Kidney (tissue), 14 donors: ENCODE results near the gene RAB7A. TPM values are rescaled to one million over a fixed set of nuclear protein-coding genes. Genes with fewer than 3 reads are reported as not detected.

Source experiments
- DNase-seq, 5 donors: peaks; one replicate each; pipeline ENCODE4 v3.0.0-alpha.2; 2013 to 2020
- FAIRE-seq: peaks from 2 replicates; lab custom pipeline; 2012; peaks lifted over from hg19 to GRCh38; lab: Jason Lieb, UNC
- H3K27ac ChIP-seq, 2 donors: one replicate each; pipeline ENCODE4 v1.7.0; 2013; ENCODE audit warnings: low read depth in 2 of 2, low read length in 2 of 2, inconsistent platforms in 1 of 2
- H3K27me3 ChIP-seq: one replicate; pipeline ENCODE4 v1.7.1; 2013; ENCODE audit warnings: low read length, inconsistent platforms; ENCODE audit not compliant: control insufficient read depth, insufficient read depth
- H3K36me3 ChIP-seq, 3 donors: one replicate each; pipeline versions ENCODE4 v1.7.0 to v1.7.1; 2013; ENCODE audit warnings: low read length in 3 of 3, control low read depth in 1 of 3, inconsistent platforms in 1 of 3; ENCODE audit not compliant: insufficient read depth in 3 of 3, control insufficient read depth in 2 of 3
- H3K4me1 ChIP-seq, 3 donors: one replicate each; pipeline versions ENCODE4 v1.7.0 to v1.7.1; 2013; ENCODE audit warnings: low read length in 3 of 3, inconsistent platforms in 1 of 3, low read depth in 1 of 3; ENCODE audit not compliant: control insufficient read depth in 2 of 3, insufficient read depth in 2 of 3
- H3K4me3 ChIP-seq, 3 donors: one replicate each; pipeline versions ENCODE4 v1.7.0 to v1.8.1; 2013; ENCODE audit warnings: low read length in 3 of 3, control low read depth in 1 of 3, inconsistent platforms in 1 of 3
- H3K9ac ChIP-seq, 3 donors: one replicate each; pipeline versions ENCODE4 v1.7.0 to v1.7.1; 2013; ENCODE audit warnings: low read length in 3 of 3, control low read depth in 1 of 3, inconsistent platforms in 1 of 3
- H3K9me3 ChIP-seq, 3 donors: one replicate each; pipeline versions ENCODE4 v1.7.0 to v1.7.1; 2013; ENCODE audit warnings: low read length in 3 of 3, control low read depth in 1 of 3, inconsistent platforms in 1 of 3; ENCODE audit not compliant: control insufficient read depth in 2 of 3, insufficient read depth in 1 of 3
- intact Hi-C: fragments of 100-400 bp; cut with DNase I; formaldehyde crosslinking; loops from one replicate; pipeline ENCODE4 v1.11.1; 2022
- polyA plus RNA-seq: library from polyadenylated mRNA; stranded (reverse); fragments of 350-450 nt; fragmentation: Illumina TruSeq; extraction: RNeasy Lipid Tissue Mini Kit (QIAGEN cat#74804); gene quantifications from one replicate; pipeline ENCODE4 v1.2.3, GENCODE V29; 2014; ENCODE audit warnings: low read depth, low replicate concordance; ENCODE audit not compliant: insufficient read depth
- total RNA-seq: library from RNA; stranded (reverse); fragmentation: NEBNext Ultra II Directional; extraction: Animal tissue kit (Norgen Biotek cat#: 25700); gene quantifications from one replicate; pipeline ENCODE4 v1.2.1, GENCODE V29; 2021
- TF ChIP-seq, protein P1 (sequence below): IDR thresholded peaks from 3 replicates; pipeline ENCODE4 v1.5.1; 2012; ENCODE audit warnings: mild to moderate bottlenecking, moderate library complexity, borderline replicate concordance; ENCODE audit not compliant: insufficient read depth; ENCODE audit errors: extremely low read depth
- donor health status: control.
- donor health status: control.
- donor health status: control.
- donor health status: control.
- donor health status: control.
- donor health status: DM: yes; HTN: yes; CAD: no.
- donor health status: Normal renal cell carcinoma (clear cell type).

The RAB7A gene
- total and polyA plus RNA-seq, 2 donors from 2014 or later: 211 to 248 TPM

DNA sequence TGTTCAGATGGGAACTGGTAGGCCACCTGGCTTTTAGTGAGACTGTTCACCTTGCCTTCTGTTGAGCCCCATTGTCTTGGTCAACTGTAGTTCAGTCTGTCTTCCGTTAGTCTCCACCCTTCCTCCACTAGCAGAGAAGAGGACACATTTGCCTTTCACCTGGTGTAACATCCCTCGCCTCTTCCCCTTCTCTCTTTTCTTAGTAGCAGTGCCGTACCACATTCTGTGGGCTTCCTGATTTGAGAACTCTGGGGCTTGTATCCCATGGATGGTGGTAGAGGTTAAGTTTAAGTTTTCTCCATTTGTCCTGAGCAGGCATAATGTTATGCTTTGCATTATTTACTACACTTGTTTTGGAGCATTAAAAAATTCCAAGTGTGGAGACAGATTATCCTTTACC lies 49.3 kb downstream of the RAB7A start:
- FAIRE-seq: no peak
- no peak for DNase-seq
- Histone ChIP-seq H3K9me3 (no peaks in the 10 kb centered on the region), H3K4me1 (peaks cover 0 to 2% (median 0%) of the 10 kb centered on the region in 3 donors), H3K27ac (no peak overlapping the region), H3K4me3 (no peak overlapping the region), H3K36me3 (no peaks in the 10 kb centered on the region), H3K9ac (no peak overlapping the region), H3K27me3 (no peaks in the 10 kb centered on the region)
- intact Hi-C loops: no loop called here
- TF ChIP-seq, protein P1, sequence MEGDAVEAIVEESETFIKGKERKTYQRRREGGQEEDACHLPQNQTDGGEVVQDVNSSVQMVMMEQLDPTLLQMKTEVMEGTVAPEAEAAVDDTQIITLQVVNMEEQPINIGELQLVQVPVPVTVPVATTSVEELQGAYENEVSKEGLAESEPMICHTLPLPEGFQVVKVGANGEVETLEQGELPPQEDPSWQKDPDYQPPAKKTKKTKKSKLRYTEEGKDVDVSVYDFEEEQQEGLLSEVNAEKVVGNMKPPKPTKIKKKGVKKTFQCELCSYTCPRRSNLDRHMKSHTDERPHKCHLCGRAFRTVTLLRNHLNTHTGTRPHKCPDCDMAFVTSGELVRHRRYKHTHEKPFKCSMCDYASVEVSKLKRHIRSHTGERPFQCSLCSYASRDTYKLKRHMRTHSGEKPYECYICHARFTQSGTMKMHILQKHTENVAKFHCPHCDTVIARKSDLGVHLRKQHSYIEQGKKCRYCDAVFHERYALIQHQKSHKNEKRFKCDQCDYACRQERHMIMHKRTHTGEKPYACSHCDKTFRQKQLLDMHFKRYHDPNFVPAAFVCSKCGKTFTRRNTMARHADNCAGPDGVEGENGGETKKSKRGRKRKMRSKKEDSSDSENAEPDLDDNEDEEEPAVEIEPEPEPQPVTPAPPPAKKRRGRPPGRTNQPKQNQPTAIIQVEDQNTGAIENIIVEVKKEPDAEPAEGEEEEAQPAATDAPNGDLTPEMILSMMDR: no peak

DNA sequence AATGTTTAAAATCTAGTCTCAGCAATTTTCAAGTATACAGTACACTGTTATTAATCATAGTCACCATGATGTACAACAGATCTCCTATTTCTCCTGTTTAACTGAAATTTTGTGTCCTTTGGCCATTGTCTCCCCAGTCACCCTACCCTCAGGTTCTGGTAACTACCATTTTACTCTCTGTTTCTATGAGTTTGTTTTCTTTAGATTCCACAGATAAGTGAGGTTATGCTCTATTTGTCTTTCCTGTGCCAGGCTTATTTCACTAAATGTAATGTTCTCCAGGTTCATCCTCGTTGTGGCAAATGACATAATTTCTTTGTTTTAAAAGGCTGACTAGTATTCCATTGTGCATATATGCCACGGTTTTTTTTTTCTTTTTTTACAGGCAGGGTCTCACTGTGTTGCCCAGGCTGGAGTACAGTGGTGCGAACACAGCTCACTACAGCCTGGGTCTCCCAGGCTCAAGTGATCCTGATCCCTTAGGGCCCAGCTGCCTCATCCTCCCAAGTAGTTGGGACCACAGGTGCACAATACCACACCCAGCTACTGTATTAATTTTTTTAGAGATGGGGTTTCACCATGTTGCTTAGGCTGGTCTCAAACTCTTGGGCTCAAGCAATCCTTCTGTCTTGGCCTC lies 50.0 kb downstream of the RAB7A start:
- H3K36me3 ChIP-seq: no peaks in the 10 kb centered on the region
- no peaks in the 10 kb centered on the region for H3K27me3 ChIP-seq
- TF ChIP-seq, protein P1: no peak
- H3K9me3 ChIP-seq: no peaks in the 10 kb centered on the region
- intact Hi-C loops: no loop called here
- no peak overlapping the region for H3K27ac ChIP-seq
- peaks cover 0 to 6% (median 0%) of the 10 kb centered on the region in 3 donors for H3K4me1 ChIP-seq
- DNase-seq (no peak), FAIRE-seq (no peak)
- no peak overlapping the region for H3K4me3 ChIP-seq
- no peak overlapping the region for H3K9ac ChIP-seq

DNA sequence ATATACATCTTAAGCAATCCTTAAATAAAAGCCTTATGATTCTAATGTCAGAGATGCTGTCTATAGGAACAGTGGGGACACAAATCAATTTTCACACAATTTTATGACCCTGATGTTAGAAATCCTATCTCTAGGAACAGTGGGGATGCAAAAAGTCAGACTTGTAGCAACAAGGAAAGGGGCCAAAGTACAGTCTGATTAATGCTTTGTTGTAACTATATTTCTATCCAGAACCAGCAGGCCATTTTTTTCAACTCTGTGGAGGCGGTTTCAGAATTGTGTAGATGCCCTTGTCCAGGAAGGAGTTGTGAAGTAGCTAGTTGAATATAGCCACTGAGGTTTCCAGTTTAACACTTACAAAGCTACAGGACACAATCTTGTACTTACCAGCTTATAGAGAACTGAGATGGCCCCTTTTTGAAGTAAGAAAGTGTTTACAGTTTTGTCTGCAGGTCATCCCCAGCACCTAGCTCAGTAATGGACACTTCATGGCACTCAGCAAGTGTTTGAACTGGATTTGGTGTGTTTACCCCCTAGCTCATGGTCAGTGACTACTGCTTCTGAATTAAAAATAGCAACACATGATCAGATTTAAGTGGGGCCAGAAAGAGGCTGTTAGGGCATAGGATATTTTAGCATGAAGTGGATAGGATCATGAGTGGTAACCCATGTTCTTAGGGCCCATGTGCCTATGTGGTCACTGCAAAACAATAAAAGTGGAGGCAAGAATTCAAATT lies 54.3 kb downstream of the RAB7A start:
- intact Hi-C loops: no loop called here
- H3K9me3 ChIP-seq: no peaks in the 10 kb centered on the region
- FAIRE-seq: no peak
- H3K4me3 ChIP-seq: no peak overlapping the region
- H3K27ac ChIP-seq: no peak overlapping the region
- H3K36me3 ChIP-seq: no peaks in the 10 kb centered on the region
- no peak for DNase-seq
- TF ChIP-seq, protein P1: no peak
- H3K9ac ChIP-seq: no peak overlapping the region
- H3K27me3 ChIP-seq: no peaks in the 10 kb centered on the region
- peaks cover 3 to 25% (median 14%) of the 10 kb centered on the region in 3 donors for H3K4me1 ChIP-seq
